ENCODE measurements around the gene CYP4F22.

CYP4F22 gene

DNA sequence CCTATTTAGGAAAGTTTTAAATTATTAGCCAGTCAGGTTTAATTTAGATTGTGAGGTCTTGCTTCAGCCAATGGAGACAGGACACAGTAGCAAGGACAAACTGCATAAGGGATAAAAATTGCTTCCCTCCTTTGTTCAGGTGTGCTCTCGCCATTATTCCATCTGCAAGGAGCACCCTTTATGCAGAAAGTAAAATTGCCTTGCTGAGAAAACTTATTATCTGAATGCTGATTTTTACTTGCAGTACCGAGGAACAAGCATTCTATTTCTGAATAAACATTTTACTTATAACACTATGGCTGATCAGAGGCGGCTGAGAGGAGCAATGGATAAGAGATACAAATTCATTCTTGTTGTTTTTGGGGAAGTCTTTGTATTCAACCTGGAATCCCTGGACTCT lies 8.0 kb downstream of the CYP4F22 start:
- no peak for DNase-seq (ENCODE audit: low read depth)
- no peak overlapping the region for H3K4me3 ChIP-seq (ENCODE audit: low read depth, low read length)
- TF ChIP-seq, protein P1, sequence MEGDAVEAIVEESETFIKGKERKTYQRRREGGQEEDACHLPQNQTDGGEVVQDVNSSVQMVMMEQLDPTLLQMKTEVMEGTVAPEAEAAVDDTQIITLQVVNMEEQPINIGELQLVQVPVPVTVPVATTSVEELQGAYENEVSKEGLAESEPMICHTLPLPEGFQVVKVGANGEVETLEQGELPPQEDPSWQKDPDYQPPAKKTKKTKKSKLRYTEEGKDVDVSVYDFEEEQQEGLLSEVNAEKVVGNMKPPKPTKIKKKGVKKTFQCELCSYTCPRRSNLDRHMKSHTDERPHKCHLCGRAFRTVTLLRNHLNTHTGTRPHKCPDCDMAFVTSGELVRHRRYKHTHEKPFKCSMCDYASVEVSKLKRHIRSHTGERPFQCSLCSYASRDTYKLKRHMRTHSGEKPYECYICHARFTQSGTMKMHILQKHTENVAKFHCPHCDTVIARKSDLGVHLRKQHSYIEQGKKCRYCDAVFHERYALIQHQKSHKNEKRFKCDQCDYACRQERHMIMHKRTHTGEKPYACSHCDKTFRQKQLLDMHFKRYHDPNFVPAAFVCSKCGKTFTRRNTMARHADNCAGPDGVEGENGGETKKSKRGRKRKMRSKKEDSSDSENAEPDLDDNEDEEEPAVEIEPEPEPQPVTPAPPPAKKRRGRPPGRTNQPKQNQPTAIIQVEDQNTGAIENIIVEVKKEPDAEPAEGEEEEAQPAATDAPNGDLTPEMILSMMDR (IDR thresholded peaks at IDR 0.05; ENCODE audit: control insufficient read depth, extremely low read depth, insufficient read depth): no peak

DNA sequence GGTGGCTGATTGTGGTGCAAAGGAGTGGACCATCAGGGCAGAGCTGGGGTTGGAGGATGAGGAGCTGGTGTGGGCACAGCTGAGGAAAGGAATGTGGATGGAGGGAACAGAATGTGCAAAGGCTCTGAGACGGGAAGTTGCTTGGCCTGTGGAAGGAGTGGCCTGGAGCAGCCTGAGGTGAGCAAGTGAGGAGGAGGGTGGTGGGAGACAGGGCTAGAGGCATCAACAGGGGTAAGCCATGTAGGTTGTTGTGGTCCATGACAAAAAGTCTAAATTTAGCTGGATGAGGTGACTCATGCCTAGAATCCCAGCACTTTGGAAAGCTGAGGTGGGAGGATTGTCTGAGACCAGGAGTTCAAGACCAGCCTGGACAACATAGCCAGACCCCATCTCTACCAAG lies 9.5 kb downstream of the CYP4F22 start:
- DNase-seq (ENCODE audit: low read depth): no peak
- H3K4me3 ChIP-seq (ENCODE audit: low read depth, low read length): no peak overlapping the region
- TF ChIP-seq, protein P1 (IDR thresholded peaks at IDR 0.05; ENCODE audit: control insufficient read depth, extremely low read depth, insufficient read depth): no peak

DNA sequence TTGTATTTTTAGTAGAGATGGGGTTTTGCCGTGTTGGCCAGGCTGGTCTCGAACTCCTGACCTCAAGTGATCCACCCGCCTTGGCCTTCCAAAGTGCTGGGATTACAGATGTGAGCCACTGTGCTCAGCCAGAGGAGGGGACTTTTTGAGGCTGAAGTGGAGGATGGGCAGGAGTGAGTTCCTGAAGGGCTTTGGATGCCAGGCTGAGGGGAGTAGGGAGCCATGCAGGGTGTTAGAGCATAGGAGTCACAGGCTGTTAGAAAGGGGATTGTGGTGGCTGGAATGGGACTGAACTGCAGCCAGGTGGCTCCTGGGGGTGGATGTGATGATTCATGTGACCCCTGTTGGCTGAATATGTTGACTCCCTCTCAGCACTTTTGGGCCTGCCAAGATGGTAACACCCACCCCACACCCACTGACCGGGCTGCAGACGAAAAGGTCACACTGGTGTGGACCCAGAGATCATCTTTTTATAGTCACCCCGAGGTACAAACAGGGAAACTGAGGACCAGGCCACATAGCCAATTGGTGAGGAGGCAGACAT lies 11.2 kb downstream of the CYP4F22 start:
- H3K4me3 ChIP-seq (ENCODE audit: low read depth, low read length): no peak overlapping the region
- TF ChIP-seq, protein P1 (IDR thresholded peaks at IDR 0.05; ENCODE audit: control insufficient read depth, extremely low read depth, insufficient read depth): no peak
- no peak for DNase-seq (ENCODE audit: low read depth)

DNA sequence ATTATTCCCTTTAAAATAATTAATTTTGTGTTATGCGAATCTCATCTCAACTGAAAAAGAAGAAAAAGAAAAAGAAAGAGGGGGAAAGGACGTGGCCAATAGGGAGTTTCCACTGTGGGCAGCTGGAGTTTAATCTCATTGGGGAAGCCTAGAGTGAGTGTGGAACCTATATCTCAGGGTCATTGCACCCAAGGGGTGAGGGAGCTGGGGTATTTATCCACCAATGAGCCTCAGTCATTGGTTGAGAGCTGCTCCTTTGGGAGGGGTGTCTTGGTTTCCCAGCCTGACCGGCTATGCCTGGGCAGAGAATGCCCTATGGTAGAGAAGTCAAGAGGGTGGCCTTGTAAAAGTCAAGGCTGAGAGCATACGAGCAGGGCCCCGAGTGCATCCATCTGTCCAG lies 16.5 kb downstream of the CYP4F22 start:
- H3K4me3 ChIP-seq (ENCODE audit: low read depth, low read length): no peak overlapping the region
- no peak for DNase-seq (ENCODE audit: low read depth)
- TF ChIP-seq, protein P1 (IDR thresholded peaks at IDR 0.05; ENCODE audit: control insufficient read depth, extremely low read depth, insufficient read depth): no peak

DNA sequence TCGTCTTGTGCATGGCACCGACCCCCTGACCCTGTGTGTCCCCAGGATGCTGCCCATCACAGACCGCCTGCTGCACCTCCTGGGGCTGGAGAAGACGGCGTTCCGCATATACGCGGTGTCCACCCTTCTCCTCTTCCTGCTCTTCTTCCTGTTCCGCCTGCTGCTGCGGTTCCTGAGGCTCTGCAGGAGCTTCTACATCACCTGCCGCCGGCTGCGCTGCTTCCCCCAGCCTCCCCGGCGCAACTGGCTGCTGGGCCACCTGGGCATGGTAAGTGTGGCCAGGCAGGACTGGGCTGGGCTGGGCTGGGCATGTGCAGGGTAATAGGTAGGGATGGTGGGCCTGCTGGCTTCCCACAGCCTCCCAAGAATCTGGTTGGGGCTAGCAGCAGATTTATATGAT lies 17.0 kb downstream of the CYP4F22 start:
- H3K4me3 ChIP-seq (ENCODE audit: low read depth, low read length): no peak overlapping the region
- TF ChIP-seq, protein P1 (IDR thresholded peaks at IDR 0.05; ENCODE audit: control insufficient read depth, extremely low read depth, insufficient read depth): no peak
- no peak for DNase-seq (ENCODE audit: low read depth)

DNA sequence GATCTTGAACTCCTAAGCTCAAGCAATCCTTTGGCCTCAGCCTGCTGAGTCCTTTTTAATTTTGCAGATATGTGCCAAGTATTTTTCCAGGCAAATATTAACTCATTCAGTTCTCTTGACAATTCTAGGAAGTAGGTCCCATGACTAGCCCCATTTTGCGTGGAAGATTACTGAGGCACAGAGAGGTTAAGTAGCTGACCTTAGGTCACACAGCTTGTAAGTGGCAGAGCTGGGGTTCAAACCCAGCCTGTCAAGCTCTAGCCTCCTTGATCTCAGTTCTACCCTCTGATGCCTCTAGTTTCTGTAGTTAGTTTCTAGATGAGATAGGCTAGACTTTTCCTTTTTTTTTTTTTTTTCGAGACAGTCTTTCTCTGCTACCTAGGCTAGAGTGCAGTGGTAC lies 18.1 kb downstream of the CYP4F22 start:
- TF ChIP-seq, protein P1 (IDR thresholded peaks at IDR 0.05; ENCODE audit: control insufficient read depth, extremely low read depth, insufficient read depth): no peak
- no peak for DNase-seq (ENCODE audit: low read depth)
- no peak overlapping the region for H3K4me3 ChIP-seq (ENCODE audit: low read depth, low read length)

DNA sequence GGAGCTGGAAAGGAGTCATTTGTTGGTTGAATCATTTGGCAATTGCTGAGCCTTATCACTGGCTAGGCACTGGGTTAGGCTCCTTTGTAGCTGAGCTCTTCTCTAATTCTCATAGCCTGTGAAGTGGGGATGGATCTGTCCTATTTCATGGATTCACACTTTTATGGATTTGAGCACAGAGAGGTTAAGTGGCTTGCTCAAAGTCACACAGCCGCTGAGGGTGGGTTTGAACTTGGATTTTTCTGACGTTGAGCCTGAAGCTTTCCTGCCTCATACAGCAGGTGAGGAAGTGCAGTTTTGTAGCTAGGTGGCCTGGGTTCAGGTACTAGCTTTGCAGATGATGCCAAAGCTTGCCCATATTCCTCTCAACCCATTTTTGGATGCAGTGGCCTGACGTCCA lies 19.4 kb downstream of the CYP4F22 start:
- H3K4me3 ChIP-seq (ENCODE audit: low read depth, low read length): no peak overlapping the region
- DNase-seq (ENCODE audit: low read depth): no peak
- TF ChIP-seq, protein P1 (IDR thresholded peaks at IDR 0.05; ENCODE audit: control insufficient read depth, extremely low read depth, insufficient read depth): no peak

Measured in LNCaP clone FGC (cell line).